ENCODE measurements around the gene ANP32E. TPM values are rescaled to one million over a fixed set of nuclear protein-coding genes. Genes with fewer than 3 reads are reported as not detected.

The ANP32E gene
- total RNA-seq, 1 donor from 2014 or later: 35.6 TPM

- no peaks in the 10 kb centered on the region for H3K9me3 Mint-ChIP-seq (ENCODE audit: unreplicated experiment)
- TF ChIP-seq CTCF (IDR thresholded peaks at IDR 0.05; ENCODE audit: unreplicated experiment): no peak
Observed at GRCh38 chr1:150207281-150207971, 28.5 kb downstream of the ANP32E start.

GRCh38 chr1:150196417-150196816 is 39.5 kb downstream of the ANP32E start:
- Mint-ChIP-seq H3K27ac (ENCODE audit: unreplicated experiment) (no peak overlapping the region), H3K4me1 (ENCODE audit: unreplicated experiment) (no peaks in the 10 kb centered on the region), H3K36me3 (ENCODE audit: low read depth, unreplicated experiment) (no peaks in the 10 kb centered on the region), H3K4me3 (ENCODE audit: unreplicated experiment) (no peak overlapping the region), H3K27me3 (ENCODE audit: unreplicated experiment) (no peaks in the 10 kb centered on the region), H3K9me3 (ENCODE audit: unreplicated experiment) (no peaks in the 10 kb centered on the region)
- no peak for DNase-seq (ENCODE audit: low spot score)
- no peak for TF ChIP-seq CTCF (IDR thresholded peaks at IDR 0.05; ENCODE audit: unreplicated experiment)

More at GRCh38 chr1:150207281-150207971, 28.5 kb downstream of the ANP32E start:
- Mint-ChIP-seq H3K4me1 (ENCODE audit: unreplicated experiment) (no peaks in the 10 kb centered on the region), H3K4me3 (ENCODE audit: unreplicated experiment) (no peak overlapping the region), H3K27ac (ENCODE audit: unreplicated experiment) (no peak overlapping the region), H3K27me3 (ENCODE audit: unreplicated experiment) (peaks cover 2% of the 10 kb centered on the region), H3K36me3 (ENCODE audit: low read depth, unreplicated experiment) (no peaks in the 10 kb centered on the region)
- no peak for DNase-seq (ENCODE audit: low spot score)

DNA sequence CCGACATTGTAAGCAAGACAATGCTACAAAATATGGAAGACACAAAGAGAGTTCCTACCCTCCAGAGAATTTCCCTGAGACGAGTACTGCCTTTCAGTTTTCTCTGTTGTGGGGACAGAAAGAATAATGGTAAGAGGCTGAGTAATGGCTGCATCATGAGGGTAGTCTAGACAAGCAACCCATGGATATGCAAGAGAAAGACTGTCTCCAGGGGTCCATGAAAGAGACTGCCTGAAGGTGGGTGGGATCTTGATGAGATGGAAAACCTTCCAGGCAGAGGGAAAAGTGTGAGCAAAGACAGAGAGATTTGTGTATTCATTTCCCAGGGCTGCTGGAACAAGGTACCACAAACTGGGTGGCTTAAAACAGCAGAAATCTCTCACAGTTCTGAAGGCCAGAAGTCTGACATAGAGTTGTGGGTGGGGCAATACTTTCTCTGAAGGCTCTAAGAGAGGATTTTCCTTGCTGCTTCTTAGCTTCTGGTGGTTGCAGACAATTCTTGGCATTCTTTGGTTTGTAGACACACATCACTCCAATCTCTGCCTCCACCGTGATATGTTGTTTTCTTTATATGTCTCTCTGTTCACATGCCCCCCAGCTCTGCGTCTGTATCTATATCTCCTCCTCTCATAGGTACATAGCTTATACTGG is 41.4 kb downstream of the ANP32E start:
- H3K27me3 Mint-ChIP-seq (ENCODE audit: unreplicated experiment): no peaks in the 10 kb centered on the region
- TF ChIP-seq CTCF (IDR thresholded peaks at IDR 0.05; ENCODE audit: unreplicated experiment): no peak
- no peaks in the 10 kb centered on the region for H3K9me3 Mint-ChIP-seq (ENCODE audit: unreplicated experiment)
- no peak overlapping the region for H3K4me3 Mint-ChIP-seq (ENCODE audit: unreplicated experiment)
- no peaks in the 10 kb centered on the region for H3K36me3 Mint-ChIP-seq (ENCODE audit: low read depth, unreplicated experiment)
- no peak overlapping the region for H3K27ac Mint-ChIP-seq (ENCODE audit: unreplicated experiment)
- DNase-seq (ENCODE audit: low spot score): no peak
- no peaks in the 10 kb centered on the region for H3K4me1 Mint-ChIP-seq (ENCODE audit: unreplicated experiment)

DNA sequence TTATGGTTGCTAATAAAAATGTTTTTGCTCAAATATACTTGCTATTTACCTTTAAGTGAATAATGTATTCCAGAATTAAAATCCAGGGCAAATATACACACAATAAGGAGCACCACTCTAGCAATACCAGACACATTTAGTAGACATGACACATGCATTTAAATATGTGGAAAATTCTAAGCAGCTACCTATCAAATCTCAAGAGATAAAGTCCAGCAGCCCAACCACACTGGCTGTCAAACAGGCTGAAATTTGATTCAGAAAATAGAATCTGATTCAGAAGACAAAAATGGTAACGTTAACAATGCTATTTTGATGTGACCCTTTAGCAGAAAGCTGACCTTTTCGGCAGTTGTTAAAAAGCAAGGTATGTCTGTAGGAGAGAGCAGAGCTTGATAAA is 43.9 kb downstream of the ANP32E start:
- H3K4me1 Mint-ChIP-seq (ENCODE audit: unreplicated experiment): no peaks in the 10 kb centered on the region
- H3K36me3 Mint-ChIP-seq (ENCODE audit: low read depth, unreplicated experiment): no peaks in the 10 kb centered on the region
- DNase-seq (ENCODE audit: low spot score): no peak
- no peak overlapping the region for H3K4me3 Mint-ChIP-seq (ENCODE audit: unreplicated experiment)
- no peak for TF ChIP-seq CTCF (IDR thresholded peaks at IDR 0.05; ENCODE audit: unreplicated experiment)
- H3K27me3 Mint-ChIP-seq (ENCODE audit: unreplicated experiment): no peaks in the 10 kb centered on the region
- no peaks in the 10 kb centered on the region for H3K9me3 Mint-ChIP-seq (ENCODE audit: unreplicated experiment)
- no peak overlapping the region for H3K27ac Mint-ChIP-seq (ENCODE audit: unreplicated experiment)

- H3K36me3 Mint-ChIP-seq (ENCODE audit: low read depth, unreplicated experiment): no peaks in the 10 kb centered on the region
Observed at GRCh38 chr1:150187560-150187931, 48.4 kb downstream of the ANP32E start.

More at GRCh38 chr1:150187560-150187931, 48.4 kb downstream of the ANP32E start:
- Mint-ChIP-seq H3K9me3 (ENCODE audit: unreplicated experiment) (no peaks in the 10 kb centered on the region), H3K4me3 (ENCODE audit: unreplicated experiment) (no peak overlapping the region), H3K27me3 (ENCODE audit: unreplicated experiment) (no peaks in the 10 kb centered on the region), H3K27ac (ENCODE audit: unreplicated experiment) (no peak overlapping the region), H3K4me1 (ENCODE audit: unreplicated experiment) (no peaks in the 10 kb centered on the region)
- peak; percentile 30 for TF ChIP-seq CTCF (IDR thresholded peaks at IDR 0.05; ENCODE audit: unreplicated experiment)
- no peak for DNase-seq (ENCODE audit: low spot score)

Measured in endothelial cell (in vitro differentiated cells).